BJ (cell line): Measurements from ENCODE around the gene ZMYM4. TPM values are rescaled to one million over a fixed set of nuclear protein-coding genes. Genes with fewer than 3 reads are reported as not detected.
"Not testable (repeated sequence)": the region's sequence is repeated elsewhere in the genome, so short reads cannot be mapped to it uniquely, and the experiment has no call there.

Source experiments
- CTCF ChIA-PET: fragments of 350-600 bp; formaldehyde crosslinking; extraction: SDS; loops from one replicate; lab custom pipeline; 2021; ENCODE audit warnings: antibody characterized with exemption, inconsistent platforms; lab: Yijun Ruan, JAX
- POLR2A ChIA-PET: fragments of 300-600 bp; sonication (Branson Sonifier 250); formaldehyde crosslinking; extraction: SDS; loops from one replicate; lab custom pipeline; 2021; ENCODE audit warnings: antibody characterized with exemption; lab: Charles Lee
- DNase-seq: peaks from one replicate; pipeline ENCODE4 v3.0.0-alpha.2; 2011; ENCODE audit warnings: low read depth
- H3K27me3 ChIP-seq: 2 replicates; pipeline ENCODE4 v1.6.0; 2011; ENCODE audit warnings: low read length; ENCODE audit not compliant: control insufficient read depth, insufficient read depth
- H3K36me3 ChIP-seq: 2 replicates; pipeline ENCODE4 v1.5.1; 2011; ENCODE audit warnings: low read length; ENCODE audit not compliant: control insufficient read depth, insufficient read depth
- H3K4me3 ChIP-seq: 2 replicates; pipeline ENCODE4 v1.5.1; 2011; ENCODE audit warnings: low read depth, mild to moderate bottlenecking, control low read depth, low read length
- CTCF ChIP-seq: IDR thresholded peaks from 2 replicates; pipeline ENCODE4 v1.5.1; 2011; ENCODE audit warnings: low read depth, mild to moderate bottlenecking, control low read depth, inconsistent platforms, low read length, moderate library complexity; ENCODE audit not compliant: insufficient read depth
- polyA plus RNA-seq: library from polyadenylated mRNA; depleted of rRNA; stranded (reverse); fragments of >200 nt; gene quantifications from 2 replicates; pipeline ENCODE4 v1.2.3, GENCODE V29; 2011

The ZMYM4 gene
- polyA plus RNA-seq, 1 experiment: 19.2 TPM

- no peaks in the 10 kb centered on the region for H3K36me3 ChIP-seq
- CTCF ChIA-PET: interaction anchor here (0.9 to 1.0 kb wide), 2 partner anchors 11 to 27 kb away, joined by 3 to 5 read pairs; no protein-coding TSS in a partner anchor
- H3K27me3 ChIP-seq: no peaks in the 10 kb centered on the region; the same call in 1 of the 2 replicates
- no peak for TF ChIP-seq CTCF
- POLR2A ChIA-PET: no interaction called here
- no peak overlapping the region for H3K4me3 ChIP-seq
- DNase-seq: no peak
Observed at GRCh38 chr1:35226546-35226945, 42.0 kb upstream of the ZMYM4 start.

GRCh38 chr1:35229587-35230360 is 38.7 kb upstream of the ZMYM4 start:
- Histone ChIP-seq H3K36me3 (no peaks in the 10 kb centered on the region), H3K27me3 (no peaks in the 10 kb centered on the region; the same call in 1 of the 2 replicates), H3K4me3 (no peak overlapping the region)
- ChIA-PET POLR2A (no interaction called here), CTCF (no interaction called here)
- DNase-seq: no peak
- no peak for TF ChIP-seq CTCF

GRCh38 chr1:35231287-35231686 is 37.2 kb upstream of the ZMYM4 start:
- Histone ChIP-seq H3K4me3 (no peak overlapping the region), H3K36me3 (no peaks in the 10 kb centered on the region), H3K27me3 (no peaks in the 10 kb centered on the region; the same call in none of the 2 replicates)
- CTCF ChIA-PET: no interaction called here
- POLR2A ChIA-PET: no interaction called here
- DNase-seq: no peak
- TF ChIP-seq CTCF: no peak

- POLR2A ChIA-PET, H3K36me3 ChIP-seq, H3K27me3 ChIP-seq, H3K4me3 ChIP-seq, DNase-seq: not testable (repeated sequence)
- CTCF ChIA-PET: interaction anchor here (1.6 kb wide), 1 partner anchor 35 kb away, joined by 4 read pairs; no protein-coding TSS in a partner anchor
Observed at GRCh38 chr1:35236772-35237171, 31.7 kb upstream of the ZMYM4 start.

GRCh38 chr1:35243691-35244090 is 24.8 kb upstream of the ZMYM4 start:
- Histone ChIP-seq H3K4me3 (no peak overlapping the region), H3K27me3 (no peaks in the 10 kb centered on the region), H3K36me3 (no peaks in the 10 kb centered on the region)
- ChIA-PET POLR2A (no interaction called here), CTCF (no interaction called here)
- DNase-seq: no peak
- TF ChIP-seq CTCF: no peak
